Trophoblast cell (in vitro differentiated cells and primary cell): ENCODE measurements around the gene EYS.
A peak's percentile ranks its signal among the peaks of the same experiment; 100 is the strongest.

Experiments
- DNase-seq, 2 donors: peaks; one replicate each; pipeline ENCODE4 v3.0.0-alpha.2; 2016
- H2AFZ ChIP-seq: 2 replicates; pipeline ENCODE4 v1.6.1; 2013; ENCODE audit warnings: low read length, moderate library complexity, mild to moderate bottlenecking; ENCODE audit not compliant: insufficient read depth, poor library complexity
- H2AK5ac ChIP-seq: 2 replicates; pipeline ENCODE4 v1.6.1; 2013; ENCODE audit warnings: mild to moderate bottlenecking, low read length
- H2BK120ac ChIP-seq: 2 replicates; pipeline ENCODE4 v1.6.1; 2013; ENCODE audit warnings: low read length, mild to moderate bottlenecking, moderate library complexity; ENCODE audit not compliant: insufficient read depth, poor library complexity
- H2BK12ac ChIP-seq: 2 replicates; pipeline ENCODE4 v1.6.1; 2013; ENCODE audit warnings: mild to moderate bottlenecking, low read length, moderate library complexity
- H2BK5ac ChIP-seq: 2 replicates; pipeline ENCODE4 v1.6.1; 2013; ENCODE audit warnings: low read length, low read depth, moderate library complexity, mild to moderate bottlenecking; ENCODE audit not compliant: poor library complexity
- H3K14ac ChIP-seq: 2 replicates; pipeline ENCODE4 v1.6.1; 2013; ENCODE audit warnings: mild to moderate bottlenecking, low read length
- H3K18ac ChIP-seq: 2 replicates; pipeline ENCODE4 v1.6.1; 2013; ENCODE audit warnings: mild to moderate bottlenecking, low read length
- H3K23ac ChIP-seq: 2 replicates; pipeline ENCODE4 v1.6.1; 2013; ENCODE audit warnings: low read length
- H3K27ac ChIP-seq: 2 replicates; pipeline ENCODE4 v1.5.1; 2013; ENCODE audit warnings: low read depth, mild to moderate bottlenecking, inconsistent platforms, low read length, moderate library complexity
- H3K27me3 ChIP-seq: 2 replicates; pipeline ENCODE4 v1.6.1; 2013; ENCODE audit warnings: inconsistent platforms, mild to moderate bottlenecking, low read length, moderate library complexity; ENCODE audit not compliant: insufficient read depth
- H3K36me3 ChIP-seq, 2 experiments: 1 replicate in 1 of 2; 2 replicates in 1 of 2; pipeline ENCODE4 v1.6.1; 2013; ENCODE audit warnings: low read length in 2 of 2, mild to moderate bottlenecking in 2 of 2, moderate library complexity in 1 of 2; ENCODE audit not compliant: insufficient read depth in 2 of 2, control insufficient read depth in 1 of 2
- H3K4ac ChIP-seq: 2 replicates; pipeline ENCODE4 v1.6.1; 2013; ENCODE audit warnings: low read depth, mild to moderate bottlenecking, low read length, moderate library complexity
- H3K4me1 ChIP-seq, 2 experiments: 1 replicate in 1 of 2; 2 replicates in 1 of 2; pipeline ENCODE4 v1.6.1; 2013; ENCODE audit warnings: low read length in 2 of 2, mild to moderate bottlenecking in 2 of 2, moderate library complexity in 1 of 2; ENCODE audit not compliant: insufficient read depth in 2 of 2, control insufficient read depth in 1 of 2
- H3K4me2 ChIP-seq: 2 replicates; pipeline ENCODE4 v1.6.1; 2013; ENCODE audit warnings: inconsistent platforms, mild to moderate bottlenecking, low read length, moderate library complexity
- H3K4me3 ChIP-seq: 2 replicates; pipeline ENCODE4 v1.5.1; 2013; ENCODE audit warnings: mild to moderate bottlenecking, low read depth, low read length, inconsistent platforms
- H3K79me1 ChIP-seq: one replicate; pipeline ENCODE4 v1.6.1; 2013; ENCODE audit warnings: low read length
- H3K79me2 ChIP-seq: 2 replicates; pipeline ENCODE4 v1.6.1; 2013; ENCODE audit warnings: low read length, mild to moderate bottlenecking; ENCODE audit not compliant: control insufficient read depth, insufficient read depth, poor library complexity
- H3K9ac ChIP-seq: 2 replicates; pipeline ENCODE4 v1.6.1; 2013; ENCODE audit warnings: mild to moderate bottlenecking, low read length
- H3K9me3 ChIP-seq: 2 replicates; pipeline ENCODE4 v1.6.1; 2013; ENCODE audit warnings: low read depth, mild to moderate bottlenecking, control low read depth, inconsistent platforms, low read length; ENCODE audit not compliant: insufficient read depth
- H4K12ac ChIP-seq: 2 replicates; pipeline ENCODE4 v1.6.1; 2013; ENCODE audit warnings: low read depth, mild to moderate bottlenecking, low read length, moderate library complexity
- H4K8ac ChIP-seq: 2 replicates; pipeline ENCODE4 v1.6.1; 2013; ENCODE audit warnings: low read depth, mild to moderate bottlenecking, low read length, moderate library complexity
- H4K91ac ChIP-seq: one replicate; pipeline ENCODE4 v1.6.1; 2013; ENCODE audit warnings: low read depth, mild to moderate bottlenecking, low read length, moderate library complexity
- WGBS: extraction: QIAGEN DNeasy Blood & Tissue Kit; methylation state at CpG from one replicate; pipeline ENCODE4 v1.1.7; 2013; ENCODE audit warnings: missing lambda C conversion rate; ENCODE audit not compliant: insufficient read length, insufficient coverage; ENCODE audit errors: extremely low coverage; 5-methylcytosine and 5-hydroxymethylcytosine counted together

Gene EYS

DNA sequence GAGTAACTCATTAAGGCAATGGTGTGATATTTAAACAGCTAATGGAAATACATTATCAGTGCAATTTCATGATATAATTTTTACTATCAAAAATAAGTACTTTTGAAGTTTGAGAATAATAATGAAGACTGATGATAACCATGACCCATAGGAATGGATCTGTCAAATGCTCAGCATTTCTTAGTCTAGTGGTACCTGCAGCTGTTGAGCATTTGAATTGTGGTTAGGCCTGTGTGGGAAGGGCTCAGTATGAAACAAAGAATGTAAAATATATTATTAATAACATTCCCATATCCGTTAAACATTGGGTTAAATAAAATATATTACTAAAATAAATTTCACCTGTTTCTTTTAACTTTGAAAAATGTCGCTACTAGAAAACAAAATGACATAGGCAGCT, 1898.5 kb downstream of the EYS start:
- no peak for DNase-seq
- Histone ChIP-seq H2BK120ac (no peak overlapping the region), H3K4ac (no peak overlapping the region), H3K9me3 (no peaks in the 10 kb centered on the region), H3K79me1 (peaks cover 6% of the 10 kb centered on the region), H2BK5ac (no peak overlapping the region), H4K12ac (no peak overlapping the region), H3K79me2 (no peaks in the 10 kb centered on the region), H2BK12ac (no peak overlapping the region), H3K4me3 (no peak overlapping the region), H3K14ac (no peak overlapping the region), H2AK5ac (no peak overlapping the region), H3K4me2 (no peak overlapping the region), H3K9ac (no peak overlapping the region), H4K91ac (no peak overlapping the region), H3K23ac (no peak overlapping the region), H3K27ac (no peak overlapping the region), H2AFZ (no peak overlapping the region), H3K18ac (no peak overlapping the region), H3K36me3 (no peaks in the 10 kb centered on the region), H4K8ac (no peak overlapping the region), H3K4me1 (peaks cover 0 to 5% of the 10 kb centered on the region in 2 experiments), H3K27me3 (no peaks in the 10 kb centered on the region)
- no CpG with 5 or more reads among the region's 2 CpGs for WGBS

DNA sequence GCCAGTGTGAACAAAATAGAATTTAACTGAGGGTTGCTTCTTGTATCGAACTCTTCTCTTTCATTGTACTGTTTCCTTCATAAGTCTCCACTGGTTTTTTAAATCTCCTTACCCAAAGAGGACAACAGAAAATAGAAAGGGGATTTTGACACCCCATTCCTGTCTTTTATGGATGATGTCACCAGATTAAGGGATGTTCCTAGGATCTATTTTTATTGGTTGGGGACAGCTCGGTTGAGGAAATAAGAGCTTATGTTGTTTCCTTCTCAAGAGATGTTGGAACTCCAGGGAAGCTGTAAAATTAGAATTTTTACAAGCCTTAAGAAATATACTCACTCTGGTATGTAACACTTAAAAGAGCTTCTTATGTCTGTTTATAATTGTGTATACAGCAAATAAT, 1900.0 kb downstream of the EYS start:
- H2BK120ac ChIP-seq: no peak overlapping the region
- H3K23ac ChIP-seq: no peak overlapping the region
- H3K4ac ChIP-seq: no peak overlapping the region
- H3K14ac ChIP-seq: no peak overlapping the region
- no peaks in the 10 kb centered on the region for H3K27me3 ChIP-seq
- DNase-seq: no peak
- H4K91ac ChIP-seq: no peak overlapping the region
- H2AK5ac ChIP-seq: no peak overlapping the region
- H3K27ac ChIP-seq: no peak overlapping the region
- H2AFZ ChIP-seq: no peak overlapping the region
- no peak overlapping the region for H3K9ac ChIP-seq
- no peak overlapping the region for H2BK5ac ChIP-seq
- no peak overlapping the region for H4K12ac ChIP-seq
- H3K18ac ChIP-seq: no peak overlapping the region
- peaks cover 6% of the 10 kb centered on the region for H3K79me1 ChIP-seq
- no peaks in the 10 kb centered on the region for H3K36me3 ChIP-seq
- H3K4me3 ChIP-seq: no peak overlapping the region
- H3K4me2 ChIP-seq: no peak overlapping the region
- WGBS: no CpG with 5 or more reads among the region's 2 CpGs
- peaks cover 0 to 5% of the 10 kb centered on the region in 2 experiments for H3K4me1 ChIP-seq
- no peaks in the 10 kb centered on the region for H3K9me3 ChIP-seq
- no peak overlapping the region for H4K8ac ChIP-seq
- no peaks in the 10 kb centered on the region for H3K79me2 ChIP-seq
- no peak overlapping the region for H2BK12ac ChIP-seq

DNA sequence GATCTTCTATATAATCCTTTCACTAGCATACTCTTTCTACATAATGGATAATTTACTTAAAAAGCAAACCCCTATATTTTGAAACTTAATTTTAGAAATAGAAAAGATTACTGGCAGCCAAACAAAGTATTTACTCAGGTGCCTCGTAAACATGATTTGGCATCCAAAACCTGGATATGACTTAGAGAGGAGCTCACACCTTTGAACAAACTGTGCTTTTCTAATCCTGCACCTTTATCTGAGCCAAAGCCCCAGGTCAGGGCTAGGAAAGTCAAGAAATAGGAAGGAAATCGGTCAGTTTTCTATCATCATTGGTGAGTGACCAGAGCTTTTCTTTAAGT, 1900.5 kb downstream of the EYS start:
- H3K79me2 ChIP-seq: no peaks in the 10 kb centered on the region
- H4K91ac ChIP-seq: no peak overlapping the region
- H2AK5ac ChIP-seq: no peak overlapping the region
- no peak overlapping the region for H2BK12ac ChIP-seq
- H3K36me3 ChIP-seq: no peaks in the 10 kb centered on the region
- H3K4me2 ChIP-seq: no peak overlapping the region
- peaks cover 6% of the 10 kb centered on the region for H3K79me1 ChIP-seq
- H3K27ac ChIP-seq: no peak overlapping the region
- no peak overlapping the region for H3K4me3 ChIP-seq
- no peaks in the 10 kb centered on the region for H3K9me3 ChIP-seq
- no peak for DNase-seq
- H3K4ac ChIP-seq: no peak overlapping the region
- H4K8ac ChIP-seq: no peak overlapping the region
- WGBS: no CpG with 5 or more reads among the region's 2 CpGs
- no peak overlapping the region for H2AFZ ChIP-seq
- H3K23ac ChIP-seq: no peak overlapping the region
- H2BK120ac ChIP-seq: no peak overlapping the region
- H3K14ac ChIP-seq: no peak overlapping the region
- H3K9ac ChIP-seq: no peak overlapping the region
- H3K18ac ChIP-seq: no peak overlapping the region
- no peak overlapping the region for H4K12ac ChIP-seq
- peaks cover 0 to 5% of the 10 kb centered on the region in 2 experiments for H3K4me1 ChIP-seq
- H2BK5ac ChIP-seq: peak overlapping the region; percentile 40
- H3K27me3 ChIP-seq: no peaks in the 10 kb centered on the region

DNA sequence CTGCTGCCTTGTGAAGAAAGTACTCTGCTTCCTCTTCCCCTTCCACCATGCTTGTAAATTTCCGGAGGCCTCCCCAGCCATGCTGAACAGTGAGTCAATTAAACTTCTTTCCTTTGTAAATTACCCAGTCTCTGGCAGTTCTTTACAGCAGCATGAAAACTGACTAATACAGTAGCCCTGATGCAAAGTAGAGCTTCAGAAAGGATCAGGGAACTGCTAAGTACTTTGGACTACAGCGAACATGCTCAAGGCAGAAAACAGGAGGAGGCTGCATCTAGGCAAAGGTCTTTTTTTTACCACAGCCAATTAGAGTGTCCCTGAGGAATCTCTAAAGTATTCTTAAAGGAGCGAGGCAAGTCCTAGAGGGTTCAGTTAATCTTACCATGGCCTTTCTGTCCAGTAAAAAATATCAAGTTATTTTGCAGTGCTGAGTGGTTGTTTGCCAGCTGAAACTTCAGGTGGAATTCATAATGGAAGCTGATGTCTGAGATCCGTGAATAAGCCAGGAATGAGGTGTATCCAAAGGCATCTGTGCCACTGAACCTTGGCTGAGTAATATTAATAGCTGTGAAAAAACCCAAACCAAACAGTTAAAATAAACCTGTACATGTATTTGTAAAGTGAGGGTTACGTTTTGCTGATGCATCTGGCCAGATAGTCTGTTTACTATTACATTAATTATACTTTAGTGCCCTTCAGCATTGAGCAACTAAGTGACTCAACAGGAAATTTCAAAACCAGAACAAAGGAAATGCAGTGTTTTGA, 1901.0 kb downstream of the EYS start:
- Histone ChIP-seq H3K4me2 (peak overlapping the region; percentile 34), H3K79me2 (no peaks in the 10 kb centered on the region), H2BK12ac (no peak overlapping the region), H3K4me1 (peaks cover 0 to 5% of the 10 kb centered on the region in 2 experiments), H3K14ac (no peak overlapping the region), H2AFZ (no peak overlapping the region), H3K4me3 (no peak overlapping the region), H3K23ac (no peak overlapping the region), H3K36me3 (no peaks in the 10 kb centered on the region), H3K18ac (no peak overlapping the region), H3K27me3 (no peaks in the 10 kb centered on the region), H4K12ac (no peak overlapping the region), H4K8ac (no peak overlapping the region), H3K79me1 (peaks cover 6% of the 10 kb centered on the region), H3K9me3 (no peaks in the 10 kb centered on the region), H3K4ac (no peak overlapping the region), H3K9ac (no peak overlapping the region), H2BK120ac (no peak overlapping the region), H4K91ac (no peak overlapping the region), H3K27ac (peak overlapping the region; percentile 69), H2BK5ac (no peak overlapping the region), H2AK5ac (no peak overlapping the region)
- DNase-seq: peak in 1 of 2 donors; percentile 55
- WGBS: no CpG with 5 or more reads among the region's 5 CpGs
